Pulmonary artery endothelial cell (primary cell): ENCODE measurements around the gene TRMO. TPM values are rescaled to one million over a fixed set of nuclear protein-coding genes. Genes with fewer than 3 reads are reported as not detected.

Source experiments
- DNase-seq: peaks from one replicate; pipeline ENCODE4 v3.0.0-alpha.2; 2011; ENCODE audit warnings: low read depth, low spot score
- total RNA-seq: library from RNA; depleted of rRNA; stranded (reverse); fragments of >200 nt; gene quantifications from 2 replicates; pipeline ENCODE4 v1.2.3, GENCODE V29; 2014

The TRMO gene
- total RNA-seq, 1 donor from 2014 or later, result 12.8 TPM

- no peak for DNase-seq
Measured at GRCh38 chr9:97860451-97861147, 61.7 kb downstream of the TRMO start.

- DNase-seq, result no peak
Measured at GRCh38 chr9:97859346-97859745, 63.0 kb downstream of the TRMO start.

DNA sequence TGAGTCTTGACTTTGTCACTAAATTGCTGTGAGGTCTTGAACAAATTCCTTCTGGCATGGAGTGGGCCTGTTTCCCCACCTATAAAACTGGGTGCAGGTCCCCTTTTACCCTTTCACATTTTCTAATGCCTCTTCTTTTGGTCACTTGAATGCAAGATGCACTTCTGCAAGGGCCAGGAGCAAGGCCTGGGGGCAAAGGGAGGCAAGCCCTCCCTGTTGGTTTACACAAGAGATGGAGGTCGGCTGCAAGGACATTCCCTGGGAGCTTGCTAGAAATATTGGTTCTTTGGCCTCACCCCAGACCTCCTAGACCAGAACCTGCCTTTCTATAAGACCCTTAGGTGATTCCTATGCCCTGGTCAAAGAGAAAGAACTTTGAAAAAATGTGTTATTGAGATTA lies 63.5 kb downstream of the TRMO start:
- no peak for DNase-seq

GRCh38 chr9:97858393-97858713 lies 63.9 kb downstream of the TRMO start:
- DNase-seq, result no peak

GRCh38 chr9:97857606-97858392 lies 64.5 kb downstream of the TRMO start:
- DNase-seq, result no peak

- DNase-seq, result no peak
Measured at GRCh38 chr9:97856857-97857605, 65.3 kb downstream of the TRMO start.

GRCh38 chr9:97855899-97856298 lies 66.4 kb downstream of the TRMO start:
- DNase-seq, result no peak

- no peak for DNase-seq
Measured at GRCh38 chr9:97855486-97855875, 66.8 kb downstream of the TRMO start.

DNA sequence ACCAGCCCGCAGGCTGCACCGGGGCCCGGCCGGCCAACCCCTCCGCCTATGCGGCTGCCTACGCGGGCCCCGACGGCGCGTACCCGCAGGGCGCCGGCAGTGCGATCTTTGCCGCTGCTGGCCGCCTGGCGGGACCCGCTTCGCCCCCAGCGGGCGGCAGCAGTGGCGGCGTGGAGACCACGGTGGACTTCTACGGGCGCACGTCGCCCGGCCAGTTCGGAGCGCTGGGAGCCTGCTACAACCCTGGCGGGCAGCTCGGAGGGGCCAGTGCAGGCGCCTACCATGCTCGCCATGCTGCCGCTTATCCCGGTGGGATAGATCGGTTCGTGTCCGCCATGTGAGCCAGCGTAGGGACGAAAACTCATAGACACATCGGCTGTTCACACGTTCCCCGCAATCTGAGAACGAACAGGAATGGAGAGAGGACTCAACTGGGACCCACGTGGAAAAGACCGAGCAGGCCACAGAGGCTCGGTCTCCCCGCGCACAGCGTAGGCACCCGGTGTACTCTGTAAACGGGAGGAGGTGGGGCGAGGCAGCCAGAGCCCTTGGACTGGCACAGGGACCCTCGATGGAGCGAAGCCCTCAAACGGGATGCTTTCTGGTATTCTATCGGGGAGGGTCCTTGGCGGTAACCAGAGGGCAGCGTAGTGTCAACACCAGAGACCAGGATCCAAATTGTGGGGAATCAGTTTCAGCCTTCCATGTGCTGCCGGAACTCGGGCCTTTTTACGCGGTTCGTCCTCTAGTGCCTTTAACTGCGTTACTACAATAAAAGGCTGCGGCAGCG lies 67.4 kb downstream of the TRMO start:
- no peak for DNase-seq

Other genes with a start within 250 kb of the TRMO start
- gene XPA, start 225.2 kb downstream of the TRMO start, total RNA-seq, result 10.2 and 13.1 TPM in 2 replicates
- not detected in 2 replicates for gene FOXE1, start 69.3 kb downstream of the TRMO start, total RNA-seq
- gene HEMGN, start 15.7 kb upstream of the TRMO start, total RNA-seq, result not detected in 2 replicates
- 8.5 and 13.1 TPM in 2 replicates for gene ANP32B, start 60.8 kb upstream of the TRMO start, total RNA-seq
- gene NANS, start 134.2 kb upstream of the TRMO start, total RNA-seq, result 133 and 141 TPM in 2 replicates
- 3.4 and 9.1 TPM in 2 replicates for gene TRIM14, start 196.7 kb upstream of the TRMO start, total RNA-seq